Activated CD8-positive, alpha-beta memory T cell treated with anti-CD3 and anti-CD28 coated beads for 24 hours (primary cell): ENCODE results near the gene SMIM41.

Source experiments
- DNase-seq: peaks from one replicate; pipeline ENCODE4 v3.0.0-alpha.2; 2020

Gene SMIM41

DNA sequence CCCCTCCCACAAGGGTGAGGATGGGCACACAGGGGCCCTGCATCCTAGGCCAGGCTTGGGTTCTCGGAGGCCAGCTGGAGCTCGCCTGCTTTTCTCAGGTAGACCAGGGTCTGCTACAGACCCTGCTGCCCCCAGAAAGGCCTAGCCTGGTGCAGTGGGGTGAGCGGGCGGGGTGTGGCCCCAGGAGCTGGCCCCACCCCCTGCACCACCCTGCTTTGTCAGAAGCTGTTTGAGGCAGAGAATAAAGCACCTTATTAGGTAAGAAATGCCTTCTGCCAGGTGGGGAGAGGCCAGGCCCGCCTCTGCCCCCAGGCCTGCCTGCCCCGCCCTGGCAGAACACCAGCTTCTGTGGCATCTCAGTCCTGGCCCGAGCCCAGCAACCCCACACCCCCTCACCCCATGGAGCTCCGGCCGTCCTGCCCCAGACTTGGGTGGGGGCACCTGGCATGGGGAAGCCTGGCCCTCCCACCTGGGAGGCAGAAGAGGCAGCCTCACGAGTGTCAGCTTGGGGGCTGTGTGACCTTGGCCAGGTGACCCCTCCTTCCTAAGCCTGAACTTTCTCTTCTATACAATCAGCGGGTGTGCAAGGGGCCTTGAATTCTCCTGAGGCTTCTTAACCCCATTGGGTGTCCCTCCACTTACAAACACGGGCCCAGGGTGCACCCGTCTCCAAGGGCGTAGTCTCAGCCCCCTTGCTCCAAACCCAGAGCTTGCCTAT lies 69.1 kb downstream of the SMIM41 start:
- DNase-seq = no peak

DNA sequence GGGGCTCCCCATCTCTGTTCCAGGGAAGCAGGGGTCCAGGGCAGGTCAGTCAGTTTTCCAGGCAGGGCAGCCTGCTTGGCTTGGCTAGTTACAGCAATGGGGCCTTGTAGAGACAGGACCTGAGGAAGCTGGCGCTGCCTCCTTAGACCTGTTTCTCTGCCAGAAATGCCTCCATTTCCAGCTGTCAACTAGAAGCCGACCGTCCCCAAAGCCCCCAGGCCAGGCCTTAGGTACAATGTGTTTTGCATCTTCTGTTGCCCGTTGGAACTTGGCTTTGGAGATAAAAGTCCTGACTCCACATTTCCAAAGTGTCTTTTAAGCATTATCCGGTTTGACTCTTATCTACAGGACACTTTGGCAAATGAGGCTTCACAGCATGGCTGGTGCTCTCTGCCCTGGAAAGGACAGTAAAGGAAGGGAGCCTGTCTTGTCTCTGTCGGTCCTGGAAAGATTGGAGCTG lies 69.7 kb downstream of the SMIM41 start:
- DNase-seq = no peak

DNA sequence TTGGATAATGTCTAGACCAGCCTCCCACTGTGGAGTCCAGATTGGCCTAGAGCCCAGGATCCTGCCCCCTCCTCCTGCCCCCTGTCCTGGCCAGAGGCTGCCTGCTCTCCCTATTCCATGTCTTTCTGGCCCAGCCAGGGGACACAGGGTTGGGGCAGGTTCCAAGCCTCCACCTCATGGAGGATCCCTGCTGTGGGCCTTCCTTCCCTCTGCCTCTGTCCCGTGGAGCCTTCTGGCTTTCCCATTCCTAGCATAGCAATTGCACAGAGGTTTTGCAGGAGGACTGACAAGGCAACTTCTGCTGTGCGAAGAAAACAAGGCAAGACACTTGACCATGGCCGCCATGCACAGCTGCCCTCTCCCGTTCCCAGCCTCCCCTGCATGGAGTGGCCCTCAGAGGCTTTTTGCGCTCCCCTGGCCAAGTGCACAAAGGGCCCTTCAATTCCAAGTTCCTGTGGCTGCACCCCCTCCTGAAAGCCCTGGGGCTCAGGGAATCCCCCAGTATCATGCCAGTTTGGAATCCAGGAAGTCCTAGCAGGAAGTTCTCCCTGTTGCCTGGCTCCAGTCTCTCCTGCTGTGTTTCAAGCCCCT lies 70.2 kb downstream of the SMIM41 start:
- DNase-seq = no peak

GRCh38 chr12:52151153-52151836 lies 71.8 kb downstream of the SMIM41 start:
- no peak for DNase-seq

GRCh38 chr12:52151837-52152783 lies 72.6 kb downstream of the SMIM41 start:
- peak; percentile 86 for DNase-seq

DNA sequence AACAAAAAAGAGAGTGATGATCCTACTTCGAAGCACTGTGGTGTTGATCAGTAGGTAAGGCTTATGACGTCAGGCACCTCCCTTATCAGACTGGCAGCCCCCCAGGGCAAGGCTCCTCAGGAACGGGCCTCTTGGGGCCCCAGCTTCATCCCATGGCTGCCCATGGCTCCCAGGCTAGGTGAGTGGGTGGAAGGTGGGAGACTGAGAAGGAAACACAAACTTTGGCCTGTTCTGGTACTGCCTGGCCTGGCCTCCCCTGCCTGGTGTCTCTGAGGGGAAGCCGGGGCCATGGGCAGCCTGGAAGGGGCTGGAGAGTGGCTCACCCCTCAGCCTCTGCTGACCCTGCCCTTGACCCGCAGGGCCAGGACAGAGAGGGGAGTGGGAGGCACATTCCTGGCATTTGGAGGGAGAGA lies 73.4 kb downstream of the SMIM41 start:
- no peak for DNase-seq

GRCh38 chr12:52155048-52155868 lies 75.8 kb downstream of the SMIM41 start:
- DNase-seq = no peak

DNA sequence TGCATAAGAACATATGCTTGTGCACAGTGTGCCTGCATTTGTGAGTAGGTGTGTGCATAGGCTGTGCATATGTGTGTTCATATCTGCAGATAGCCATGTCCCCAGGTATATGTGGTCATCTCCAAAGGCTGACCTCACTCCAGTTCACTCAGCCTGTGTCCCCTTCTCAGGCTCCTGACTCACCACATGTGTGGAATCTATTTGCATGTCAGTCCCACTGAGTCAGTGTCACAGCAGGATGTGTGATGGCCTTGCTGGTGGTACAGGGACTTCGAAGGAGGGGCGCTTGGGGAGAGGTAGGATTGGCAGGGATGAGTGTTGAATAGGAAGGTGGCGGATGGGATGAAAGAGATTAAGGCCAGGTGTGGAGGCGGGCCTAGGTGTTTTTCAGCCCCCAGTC lies 76.8 kb downstream of the SMIM41 start:
- no peak for DNase-seq

DNA sequence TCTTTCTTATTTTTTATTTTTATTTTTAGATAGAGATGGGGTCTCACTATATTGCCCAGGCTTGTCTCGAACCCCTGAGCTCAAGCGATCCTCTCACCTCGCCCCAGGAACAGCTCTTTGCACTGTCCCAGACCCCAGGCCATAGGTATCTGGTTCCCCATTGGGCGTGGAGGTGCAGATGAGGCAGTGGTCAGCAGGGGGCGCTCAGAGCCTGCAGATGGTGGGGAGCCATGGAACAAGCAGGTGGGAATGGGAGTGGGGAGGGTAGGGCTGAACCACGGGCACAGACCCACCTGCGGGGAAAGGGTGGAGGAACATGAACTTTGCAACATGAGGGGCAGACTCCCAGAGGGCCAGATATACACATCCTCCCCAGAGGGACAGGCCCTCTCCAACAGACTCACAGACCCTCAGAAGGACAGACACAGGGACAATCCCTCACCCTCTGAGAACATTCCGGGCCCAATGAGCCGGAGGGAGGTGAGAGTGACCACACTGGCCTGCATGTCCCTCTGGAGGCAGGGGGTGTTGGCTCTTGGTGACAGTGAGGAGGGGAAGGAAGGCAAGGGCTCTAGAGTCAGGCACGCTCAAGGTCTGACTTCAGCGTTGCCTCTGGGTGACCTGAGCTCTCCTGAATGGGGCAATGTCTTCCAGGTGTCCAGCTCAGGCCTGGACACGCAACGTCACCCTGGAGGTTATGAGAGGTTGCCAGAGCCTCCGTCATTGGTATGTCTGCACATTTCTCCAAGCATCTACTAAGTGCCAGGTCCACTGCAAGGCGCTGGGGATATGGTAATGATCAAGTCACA lies 77.5 kb downstream of the SMIM41 start:
- peak; percentile 88 for DNase-seq

DNA sequence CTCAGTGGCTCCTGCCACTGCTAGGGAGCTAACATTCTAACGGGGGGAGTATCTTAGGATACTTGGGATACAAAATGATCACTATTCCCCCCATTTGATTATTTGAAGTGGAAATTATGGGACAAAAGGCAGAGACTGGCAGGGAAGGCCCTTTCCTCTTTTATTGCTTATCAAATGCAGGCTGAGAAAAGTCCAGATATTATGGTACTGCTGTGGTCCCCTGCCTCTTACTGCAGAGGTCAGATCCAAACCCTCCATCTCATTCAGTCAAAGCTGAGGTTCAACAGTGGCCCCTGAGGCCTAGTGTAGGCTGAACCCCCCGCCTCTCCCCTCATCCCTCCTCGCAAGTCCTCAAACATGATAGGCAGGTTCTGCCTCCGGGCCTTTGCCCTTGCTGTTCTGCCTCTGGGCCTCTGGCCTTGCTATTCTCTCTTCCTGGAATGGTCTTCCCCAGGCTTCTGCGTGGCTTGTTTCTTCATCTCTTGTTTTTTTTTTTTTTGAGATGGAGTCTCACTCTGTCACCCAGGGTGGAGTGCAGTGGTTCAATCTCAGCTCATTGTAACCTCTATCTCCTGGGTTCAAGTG lies 78.2 kb downstream of the SMIM41 start:
- DNase-seq = no peak
